PFSK-1 (cell line): ENCODE results near the gene MIDN.

ENCODE experiments used
- FOXP2 ChIP-seq: optimal IDR thresholded peaks from 2 replicates; pipeline ENCODE3; 2011; ENCODE audit warnings: borderline replicate concordance, control low read depth, inconsistent platforms; ENCODE audit not compliant: insufficient read depth; ENCODE audit errors: extremely low read length, extremely low read depth
- POLR2AphosphoS5 ChIP-seq: IDR thresholded peaks from 2 replicates; pipeline ENCODE4 v1.6.1; 2012; ENCODE audit warnings: low read depth, mild to moderate bottlenecking, control low read depth, low read length, moderate library complexity
- SIN3A ChIP-seq: IDR thresholded peaks from 2 replicates; pipeline ENCODE4 v1.6.1; 2012; ENCODE audit warnings: mild to moderate bottlenecking, low read length, moderate library complexity, borderline replicate concordance; ENCODE audit not compliant: insufficient read depth
- TAF1 ChIP-seq: IDR thresholded peaks from 2 replicates; pipeline ENCODE4 v1.6.1; 2012; ENCODE audit warnings: low read length, control low read depth, borderline replicate concordance; ENCODE audit not compliant: insufficient read depth
- TF ChIP-seq, protein P1 (sequence below), 2 experiments: IDR thresholded peaks; 2 replicates each; pipeline versions ENCODE4 v1.6.1 to v1.8.0; 2011 to 2012; ENCODE audit warnings: low read depth in 2 of 2, low read length in 2 of 2, control low read depth in 1 of 2, inconsistent platforms in 1 of 2, mild to moderate bottlenecking in 1 of 2, moderate library complexity in 1 of 2; ENCODE audit not compliant: insufficient read depth in 1 of 2

- TF ChIP-seq, protein P1, sequence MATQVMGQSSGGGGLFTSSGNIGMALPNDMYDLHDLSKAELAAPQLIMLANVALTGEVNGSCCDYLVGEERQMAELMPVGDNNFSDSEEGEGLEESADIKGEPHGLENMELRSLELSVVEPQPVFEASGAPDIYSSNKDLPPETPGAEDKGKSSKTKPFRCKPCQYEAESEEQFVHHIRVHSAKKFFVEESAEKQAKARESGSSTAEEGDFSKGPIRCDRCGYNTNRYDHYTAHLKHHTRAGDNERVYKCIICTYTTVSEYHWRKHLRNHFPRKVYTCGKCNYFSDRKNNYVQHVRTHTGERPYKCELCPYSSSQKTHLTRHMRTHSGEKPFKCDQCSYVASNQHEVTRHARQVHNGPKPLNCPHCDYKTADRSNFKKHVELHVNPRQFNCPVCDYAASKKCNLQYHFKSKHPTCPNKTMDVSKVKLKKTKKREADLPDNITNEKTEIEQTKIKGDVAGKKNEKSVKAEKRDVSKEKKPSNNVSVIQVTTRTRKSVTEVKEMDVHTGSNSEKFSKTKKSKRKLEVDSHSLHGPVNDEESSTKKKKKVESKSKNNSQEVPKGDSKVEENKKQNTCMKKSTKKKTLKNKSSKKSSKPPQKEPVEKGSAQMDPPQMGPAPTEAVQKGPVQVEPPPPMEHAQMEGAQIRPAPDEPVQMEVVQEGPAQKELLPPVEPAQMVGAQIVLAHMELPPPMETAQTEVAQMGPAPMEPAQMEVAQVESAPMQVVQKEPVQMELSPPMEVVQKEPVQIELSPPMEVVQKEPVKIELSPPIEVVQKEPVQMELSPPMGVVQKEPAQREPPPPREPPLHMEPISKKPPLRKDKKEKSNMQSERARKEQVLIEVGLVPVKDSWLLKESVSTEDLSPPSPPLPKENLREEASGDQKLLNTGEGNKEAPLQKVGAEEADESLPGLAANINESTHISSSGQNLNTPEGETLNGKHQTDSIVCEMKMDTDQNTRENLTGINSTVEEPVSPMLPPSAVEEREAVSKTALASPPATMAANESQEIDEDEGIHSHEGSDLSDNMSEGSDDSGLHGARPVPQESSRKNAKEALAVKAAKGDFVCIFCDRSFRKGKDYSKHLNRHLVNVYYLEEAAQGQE (IDR thresholded peaks at IDR 0.05; ENCODE audit: insufficient read depth in 1 of 2, low read depth in 2 of 2, low read length in 2 of 2), result no peak
- TF ChIP-seq POLR2AphosphoS5 (no peak), FOXP2 (no peak), TAF1 (no peak), SIN3A (no peak)
Observed at GRCh38 chr19:1271528-1272422, 23.4 kb downstream of the MIDN start.
